Hepatocyte (in vitro differentiated cells): ENCODE measurements around the gene C2CD4D. TPM values are rescaled to one million over a fixed set of nuclear protein-coding genes. Genes with fewer than 3 reads are reported as not detected.

Source experiments
- DNase-seq: peaks from one replicate; pipeline ENCODE4 v3.0.0-alpha.2; 2016; ENCODE audit warnings: low spot score
- H2AFZ ChIP-seq: fragments of 200-600 bp; sonication (generic); 2 replicates; pipeline ENCODE4 v1.6.0; 2016; ENCODE audit warnings: antibody characterized with exemption, mild to moderate bottlenecking
- H3K27ac ChIP-seq: fragments of 200-600 bp; sonication (generic); 2 replicates; pipeline ENCODE4 v1.5.1; 2016; ENCODE audit warnings: mild to moderate bottlenecking
- H3K27me3 ChIP-seq: fragments of 200-600 bp; sonication (generic); 2 replicates; pipeline ENCODE4 v1.6.1; 2016
- H3K36me3 ChIP-seq: fragments of 200-600 bp; sonication (generic); replicated peaks from 2 replicates; pipeline ENCODE4 v1.5.1; 2016; ENCODE audit warnings: low read depth; ENCODE audit not compliant: insufficient read depth
- H3K4me1 ChIP-seq: fragments of 200-600 bp; sonication (generic); 2 replicates; pipeline ENCODE4 v1.5.1; 2016; ENCODE audit warnings: mild to moderate bottlenecking, moderate library complexity; ENCODE audit not compliant: insufficient read depth
- H3K4me2 ChIP-seq: fragments of 200-600 bp; sonication (generic); 2 replicates; pipeline ENCODE4 v1.6.0; 2016
- H3K4me3 ChIP-seq: fragments of 200-600 bp; sonication (generic); 2 replicates; pipeline ENCODE4 v1.5.1; 2016; ENCODE audit warnings: mild to moderate bottlenecking
- H3K79me2 ChIP-seq: fragments of 200-600 bp; sonication (generic); 2 replicates; pipeline ENCODE4 v1.6.0; 2017; ENCODE audit warnings: mild to moderate bottlenecking
- H3K9me2 ChIP-seq: fragments of 200-600 bp; sonication (generic); replicated peaks from 2 replicates; pipeline ENCODE4 v1.6.0; 2017; ENCODE audit warnings: mild to moderate bottlenecking; ENCODE audit not compliant: insufficient read depth
- H3K9me3 ChIP-seq: fragments of 200-600 bp; sonication (generic); 2 replicates; pipeline ENCODE4 v1.5.1; 2016; ENCODE audit warnings: low read depth, mild to moderate bottlenecking
- H4K20me1 ChIP-seq: fragments of 200-600 bp; sonication (generic); 2 replicates; pipeline ENCODE4 v1.6.0; 2016; ENCODE audit warnings: mild to moderate bottlenecking; ENCODE audit not compliant: insufficient read depth, poor library complexity, severe bottlenecking
- EZH2 ChIP-seq: fragments of 200-600 bp; sonication (generic); IDR thresholded peaks from 2 replicates; pipeline ENCODE4 v1.6.1; 2016; ENCODE audit warnings: antibody characterized with exemption, mild to moderate bottlenecking, borderline replicate concordance
- EZH2phosphoT487 ChIP-seq: fragments of 200-600 bp; sonication (generic); IDR thresholded peaks from one replicate; pipeline ENCODE4 v1.6.1; 2018; ENCODE audit warnings: antibody characterized with exemption, mild to moderate bottlenecking, low read depth, moderate library complexity; ENCODE audit not compliant: unreplicated experiment, severe bottlenecking
- WGBS: methylation state at CpG from one replicate; pipeline ENCODE4 v1.1.6; 2016; ENCODE audit warnings: low lambda C conversion rate; ENCODE audit errors: missing lambda C conversion rate; 5-methylcytosine and 5-hydroxymethylcytosine counted together
- polyA plus RNA-seq: library from polyadenylated mRNA; unstranded; fragments of >200 nt; fragmentation: Nextera tagmentation; extraction: Ambion mirVana; gene quantifications from 2 replicates; pipeline ENCODE4 v1.2.1, GENCODE V29; 2016
- total RNA-seq: library from RNA; depleted of rRNA; stranded (reverse); fragments of >200 nt; gene quantifications from 2 replicates; pipeline ENCODE4 v1.2.3, GENCODE V29; 2014
- TF ChIP-seq, protein P1 (sequence below): fragments of 200-600 bp; sonication (generic); IDR thresholded peaks from 2 replicates; pipeline ENCODE4 v1.5.1; 2016; ENCODE audit warnings: antibody characterized with exemption, mild to moderate bottlenecking; ENCODE audit not compliant: poor library complexity

C2CD4D gene
- total and polyA plus RNA-seq, 2 experiments from 2014 or later: 1.1 TPM; not detected in 1

DNA sequence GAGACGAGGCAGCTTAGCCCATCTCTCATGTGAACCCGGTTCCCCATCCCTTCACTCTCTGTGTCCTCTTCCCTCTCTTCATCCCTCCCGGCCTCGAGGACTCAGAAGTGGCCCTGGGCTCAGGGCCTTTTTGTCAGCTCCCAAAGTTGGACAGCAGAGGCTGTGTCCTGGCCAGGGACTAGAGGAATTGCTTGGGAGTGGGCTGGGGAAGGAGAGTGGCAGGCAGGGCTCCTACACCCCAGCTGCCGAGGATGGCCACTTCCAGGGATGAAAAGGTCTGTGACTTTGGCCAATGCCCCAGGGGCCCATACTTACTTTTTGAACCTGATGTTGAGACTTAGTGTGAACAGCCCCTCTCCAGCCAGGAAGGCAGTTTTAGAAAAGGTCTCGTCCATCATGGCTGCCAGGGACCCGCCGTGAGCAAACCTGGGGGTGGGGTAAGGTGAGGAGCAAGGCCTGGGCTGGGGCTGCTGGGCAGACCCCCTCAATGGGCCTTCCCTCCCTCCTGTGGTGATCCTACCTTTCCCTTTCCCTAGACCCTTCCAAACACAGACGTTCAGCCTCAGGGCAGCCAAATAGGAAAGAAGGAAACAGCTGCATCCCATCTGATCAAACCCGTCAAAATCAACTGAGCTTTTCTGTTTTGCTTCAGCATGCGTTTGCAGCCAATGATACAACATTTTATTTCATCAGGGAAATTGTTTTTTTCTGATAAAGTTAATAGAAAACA lies 8.4 kb upstream of the C2CD4D start:
- DNase-seq: no peak
- H3K9me3 ChIP-seq: no peaks in the 10 kb centered on the region
- H3K27me3 ChIP-seq: peaks cover 4% of the 10 kb centered on the region

DNA sequence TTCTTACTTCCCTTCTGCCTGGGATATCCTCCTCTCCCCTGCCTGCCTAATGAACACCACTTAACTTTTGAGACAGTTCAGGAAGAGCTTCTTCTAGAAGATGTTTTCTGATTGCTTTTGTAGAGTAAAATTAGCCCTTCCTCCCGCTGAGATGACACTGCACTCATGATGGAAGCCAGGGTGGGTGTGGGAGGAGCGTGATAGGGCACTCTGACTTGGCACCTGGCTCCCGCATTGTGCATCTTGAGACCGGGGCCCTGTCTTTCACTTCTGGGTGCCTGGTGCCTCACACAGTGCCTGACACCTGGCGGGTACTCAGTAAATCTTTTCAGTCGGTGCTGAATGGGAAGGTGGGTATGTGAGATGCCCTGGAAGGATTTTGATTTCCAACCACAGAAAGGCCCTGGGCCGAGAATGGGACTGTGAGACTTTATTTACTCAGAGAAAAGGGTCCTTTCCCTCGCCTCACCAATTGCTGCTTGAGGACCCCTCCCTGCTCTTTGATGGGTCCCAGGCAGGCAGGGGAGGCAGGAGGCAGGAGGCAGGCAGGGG lies 7.1 kb upstream of the C2CD4D start:
- 89% methylated on average over 8 of the region's 8 CpGs for WGBS
- no peaks in the 10 kb centered on the region for H3K79me2 ChIP-seq
- H4K20me1 ChIP-seq: no peaks in the 10 kb centered on the region
- no peaks in the 10 kb centered on the region for H3K27me3 ChIP-seq
- H3K27ac ChIP-seq: no peak overlapping the region
- no peaks in the 10 kb centered on the region for H3K9me3 ChIP-seq
- H3K36me3 ChIP-seq: no peaks in the 10 kb centered on the region
- H2AFZ ChIP-seq: no peak overlapping the region
- no peak overlapping the region for H3K4me2 ChIP-seq
- no peak for TF ChIP-seq EZH2
- no peak for DNase-seq
- no peaks in the 10 kb centered on the region for H3K4me1 ChIP-seq
- H3K4me3 ChIP-seq: no peak overlapping the region
- H3K9me2 ChIP-seq: no peaks in the 10 kb centered on the region

More for the DNA sequence above, 8.4 kb upstream of the C2CD4D start:
- Histone ChIP-seq H3K27ac (no peak overlapping the region), H3K9me2 (no peaks in the 10 kb centered on the region), H3K4me1 (no peaks in the 10 kb centered on the region), H3K36me3 (no peaks in the 10 kb centered on the region), H3K4me2 (no peak overlapping the region), H3K4me3 (no peak overlapping the region), H4K20me1 (no peaks in the 10 kb centered on the region), H2AFZ (no peak overlapping the region), H3K79me2 (no peaks in the 10 kb centered on the region)
- 74% methylated on average over 11 of the region's 11 CpGs for WGBS
- TF ChIP-seq EZH2phosphoT487: no peak
- TF ChIP-seq, protein P1, sequence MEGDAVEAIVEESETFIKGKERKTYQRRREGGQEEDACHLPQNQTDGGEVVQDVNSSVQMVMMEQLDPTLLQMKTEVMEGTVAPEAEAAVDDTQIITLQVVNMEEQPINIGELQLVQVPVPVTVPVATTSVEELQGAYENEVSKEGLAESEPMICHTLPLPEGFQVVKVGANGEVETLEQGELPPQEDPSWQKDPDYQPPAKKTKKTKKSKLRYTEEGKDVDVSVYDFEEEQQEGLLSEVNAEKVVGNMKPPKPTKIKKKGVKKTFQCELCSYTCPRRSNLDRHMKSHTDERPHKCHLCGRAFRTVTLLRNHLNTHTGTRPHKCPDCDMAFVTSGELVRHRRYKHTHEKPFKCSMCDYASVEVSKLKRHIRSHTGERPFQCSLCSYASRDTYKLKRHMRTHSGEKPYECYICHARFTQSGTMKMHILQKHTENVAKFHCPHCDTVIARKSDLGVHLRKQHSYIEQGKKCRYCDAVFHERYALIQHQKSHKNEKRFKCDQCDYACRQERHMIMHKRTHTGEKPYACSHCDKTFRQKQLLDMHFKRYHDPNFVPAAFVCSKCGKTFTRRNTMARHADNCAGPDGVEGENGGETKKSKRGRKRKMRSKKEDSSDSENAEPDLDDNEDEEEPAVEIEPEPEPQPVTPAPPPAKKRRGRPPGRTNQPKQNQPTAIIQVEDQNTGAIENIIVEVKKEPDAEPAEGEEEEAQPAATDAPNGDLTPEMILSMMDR: no peak
- no peak for TF ChIP-seq EZH2

DNA sequence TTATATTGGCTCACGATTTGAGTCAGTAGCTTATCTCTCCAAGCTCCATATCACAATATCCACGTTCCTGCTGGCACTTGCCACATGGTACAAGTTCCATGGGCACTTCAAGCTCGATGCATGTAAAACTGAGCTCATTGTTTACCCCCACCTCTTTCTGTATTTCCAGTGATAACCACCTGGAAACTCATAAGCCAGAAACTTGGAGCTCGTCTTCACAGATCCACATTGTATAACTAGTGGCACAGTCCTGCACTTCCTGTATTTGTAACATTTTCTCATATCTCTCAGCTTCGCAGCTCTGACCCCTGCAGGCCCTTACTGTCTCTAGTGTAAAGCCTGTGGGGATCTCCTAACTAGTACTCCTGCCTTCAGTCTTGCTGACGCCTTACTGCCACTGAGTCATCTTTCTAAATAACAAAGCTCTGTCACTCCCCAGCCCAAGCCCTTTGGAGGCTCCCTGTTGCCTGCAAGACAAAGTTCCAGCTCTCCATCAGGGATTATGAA lies 6.5 kb upstream of the C2CD4D start:
- Histone ChIP-seq H3K79me2 (no peaks in the 10 kb centered on the region), H2AFZ (no peak overlapping the region), H3K4me2 (no peak overlapping the region), H3K9me2 (no peaks in the 10 kb centered on the region), H3K4me3 (no peak overlapping the region), H4K20me1 (no peaks in the 10 kb centered on the region), H3K27ac (peak overlapping the region; percentile 6), H3K27me3 (peaks cover 4% of the 10 kb centered on the region), H3K36me3 (no peaks in the 10 kb centered on the region), H3K9me3 (no peaks in the 10 kb centered on the region), H3K4me1 (no peaks in the 10 kb centered on the region)
- 43% methylated on average over 6 of the region's 6 CpGs for WGBS
- TF ChIP-seq, protein P1: no peak
- TF ChIP-seq EZH2 (no peak), EZH2phosphoT487 (no peak)
- peak; percentile 51 for DNase-seq

DNA sequence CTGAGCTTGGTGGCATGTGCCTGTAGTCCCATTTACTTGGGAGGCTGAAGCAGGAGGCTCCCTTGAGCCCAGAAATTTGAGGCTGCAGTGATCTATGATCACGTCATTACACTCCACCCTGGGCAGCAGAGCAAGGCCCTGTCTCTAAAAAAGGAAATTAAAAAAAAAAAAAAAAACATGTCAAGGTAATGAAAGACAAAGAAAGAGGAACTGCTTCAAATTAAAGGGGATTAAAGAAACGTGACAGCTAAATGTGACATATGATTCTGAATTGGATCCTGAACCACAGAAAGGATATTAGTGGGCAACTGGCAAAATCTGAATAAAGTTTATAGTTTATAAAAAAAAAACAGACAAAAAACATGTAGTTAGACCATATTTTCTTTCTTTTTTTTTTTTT lies 3.8 kb upstream of the C2CD4D start:
- WGBS: 96% methylated on average over 2 of the region's 2 CpGs
- H3K9me2 ChIP-seq: no peaks in the 10 kb centered on the region

More for the DNA sequence above, 3.8 kb upstream of the C2CD4D start:
- H3K27me3 ChIP-seq: peaks cover 17% of the 10 kb centered on the region
- H4K20me1 ChIP-seq: no peaks in the 10 kb centered on the region
- H3K79me2 ChIP-seq: no peaks in the 10 kb centered on the region
- H3K27ac ChIP-seq: no peak overlapping the region
- H3K4me3 ChIP-seq: no peak overlapping the region
- no peaks in the 10 kb centered on the region for H3K9me3 ChIP-seq
- no peak for DNase-seq
- no peak overlapping the region for H3K4me2 ChIP-seq
- TF ChIP-seq EZH2 (no peak), EZH2phosphoT487 (no peak)
- H3K4me1 ChIP-seq: peaks cover 11% of the 10 kb centered on the region
- H3K36me3 ChIP-seq: no peaks in the 10 kb centered on the region
- H2AFZ ChIP-seq: no peak overlapping the region
